GM19035 (cell line): ENCODE data around the gene MFNG.

Experiments
- ATAC-seq: cut with Tn5 transposase; IDR thresholded peaks from one replicate; pipeline ENCODE4 v1.9.1; 2021; ENCODE audit not compliant: unreplicated experiment

Gene MFNG

DNA sequence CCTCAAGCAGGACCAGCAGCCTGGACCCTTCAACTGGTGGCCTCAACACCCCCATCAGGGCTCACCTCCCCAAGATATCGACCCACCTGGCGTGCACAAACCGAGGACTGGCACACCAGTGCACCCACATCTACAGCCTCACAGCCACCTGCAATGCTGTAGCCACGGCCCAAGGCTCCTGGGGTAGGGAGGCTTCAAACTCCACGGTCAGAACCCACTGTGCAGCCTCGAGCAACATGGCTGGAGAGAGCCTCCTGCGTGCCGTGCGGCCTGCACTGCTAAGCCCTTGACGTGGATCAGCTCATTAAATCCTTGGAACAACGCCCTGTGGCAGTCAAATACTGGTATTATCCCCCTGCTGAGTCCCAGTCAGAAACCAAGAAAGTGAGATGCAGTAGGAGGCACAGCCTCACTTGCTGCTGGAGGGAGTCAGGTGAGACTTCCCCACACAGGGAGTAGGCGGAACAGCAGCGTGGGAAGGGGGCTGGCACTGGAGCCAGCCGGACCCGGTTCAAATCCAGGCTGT, 28.4 kb upstream of the MFNG start:
- ATAC-seq: no peak

DNA sequence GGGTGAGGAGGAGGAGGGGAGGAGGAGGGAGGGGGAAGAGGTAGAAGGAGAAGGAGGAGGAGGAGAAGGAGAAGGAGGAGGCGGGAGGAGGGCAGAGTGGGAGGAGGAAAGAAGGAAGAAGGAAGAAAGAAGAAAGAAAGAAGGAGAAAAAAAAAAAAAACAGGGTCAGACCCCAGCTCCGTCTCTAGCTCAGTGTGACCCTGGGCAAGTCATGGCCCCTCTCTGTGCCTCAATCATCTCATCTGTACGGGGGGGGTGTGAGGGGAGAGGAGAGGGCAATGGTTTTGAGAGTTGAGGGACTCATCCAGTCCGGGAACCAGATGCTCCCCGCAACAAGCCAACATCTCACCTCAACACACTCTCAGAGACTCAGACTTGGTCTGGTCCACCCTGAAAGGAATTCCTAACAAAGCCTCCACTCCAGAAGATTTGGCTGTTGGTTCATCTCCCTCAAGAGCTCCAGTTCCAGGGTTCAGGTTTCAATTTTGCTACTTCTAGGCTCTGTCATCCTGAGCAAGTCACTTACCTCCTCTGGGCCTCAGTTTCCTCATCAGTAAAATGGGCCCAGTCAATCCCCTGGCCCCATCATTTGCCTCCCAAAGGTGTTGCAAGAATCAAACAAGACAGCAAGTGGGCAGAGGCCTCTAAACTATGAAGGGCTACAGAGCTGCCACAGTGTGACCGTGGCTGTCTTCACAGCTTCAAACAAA, 25.4 kb upstream of the MFNG start:
- ATAC-seq: no peak

DNA sequence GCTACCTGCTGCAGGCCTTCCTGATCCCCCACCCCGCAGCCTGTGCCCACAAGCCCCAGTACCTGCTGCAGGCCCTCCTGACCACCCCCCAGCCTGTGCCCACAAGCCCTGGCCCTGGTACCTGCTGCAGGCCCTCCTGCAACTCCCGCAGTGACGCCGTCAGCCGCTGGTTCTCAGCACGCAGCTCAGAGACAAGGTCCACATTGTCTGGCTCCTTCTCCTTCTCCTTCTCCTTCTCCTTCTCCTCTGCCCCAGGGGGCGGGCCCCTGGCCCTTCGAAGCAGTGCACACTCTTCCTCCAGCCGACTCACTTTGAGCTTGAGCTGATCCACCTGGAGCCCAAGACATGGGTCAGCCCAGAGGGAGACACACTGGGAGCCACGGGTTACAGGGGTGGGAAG, 23.9 kb upstream of the MFNG start:
- no peak for ATAC-seq

DNA sequence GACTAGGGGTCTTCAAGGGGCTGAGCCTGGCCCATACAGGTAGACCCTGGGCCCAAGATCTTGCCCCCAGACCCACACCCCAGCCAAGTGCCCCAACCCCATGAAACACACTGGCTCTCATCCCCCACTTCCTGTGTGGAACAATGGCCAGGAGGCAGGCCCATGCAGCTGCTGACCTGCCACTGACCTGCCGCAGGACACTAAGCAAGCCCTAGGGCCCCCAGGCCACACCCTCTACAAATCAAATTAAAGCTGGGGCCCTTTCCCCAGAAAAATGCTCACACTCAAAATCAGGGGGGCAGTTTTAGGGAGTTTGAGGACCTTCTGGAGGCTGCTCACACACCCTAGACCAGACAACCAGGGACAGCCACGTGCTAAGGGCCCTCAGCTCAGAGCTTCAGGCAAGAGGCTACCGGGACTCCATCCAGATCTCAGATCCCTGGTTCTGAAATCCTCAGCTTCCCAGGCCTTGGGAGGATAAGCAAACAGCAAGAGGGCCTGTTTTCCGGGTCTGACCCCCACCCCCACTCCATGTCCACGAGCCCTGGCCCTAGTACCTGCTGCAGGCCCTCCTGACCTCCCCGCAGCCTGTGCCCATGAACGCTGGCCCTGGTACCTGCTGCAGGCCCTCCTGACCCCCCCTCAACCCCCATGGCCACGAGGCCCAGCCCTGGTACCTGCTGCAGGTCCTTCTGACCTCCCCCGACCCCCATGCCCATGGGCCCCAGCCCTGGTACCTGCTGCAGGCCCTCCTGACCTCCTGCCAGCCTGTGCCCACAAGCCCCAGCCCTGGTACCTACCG, 23.1 kb upstream of the MFNG start:
- no peak for ATAC-seq

DNA sequence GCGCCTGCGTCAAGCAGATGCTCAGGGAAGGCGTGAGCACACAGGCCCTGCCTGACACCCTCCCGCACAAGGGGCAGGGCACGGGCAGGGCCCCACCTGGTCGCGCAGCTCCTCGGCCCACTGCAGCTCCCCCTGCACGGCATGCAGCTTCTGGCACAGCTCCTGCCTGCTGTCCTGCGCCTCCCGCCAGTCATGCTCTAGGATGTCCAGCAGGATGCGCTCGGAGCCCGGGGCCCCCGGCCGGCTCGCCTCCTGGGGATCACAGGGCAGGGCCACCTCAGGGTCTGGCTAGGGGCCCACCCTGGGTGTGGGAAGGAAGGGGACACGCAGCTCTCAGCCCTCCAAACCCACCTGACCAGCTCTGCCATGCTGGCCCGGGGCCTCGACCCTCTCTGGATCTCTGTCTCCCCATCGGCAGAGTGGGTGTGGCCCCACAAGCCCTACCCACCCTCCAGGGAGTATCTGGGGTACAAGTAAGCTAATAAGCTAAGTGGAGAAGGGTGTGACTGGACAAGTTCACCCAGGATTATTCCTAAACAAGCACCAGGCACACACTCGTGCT, 22.3 kb upstream of the MFNG start:
- no peak for ATAC-seq

DNA sequence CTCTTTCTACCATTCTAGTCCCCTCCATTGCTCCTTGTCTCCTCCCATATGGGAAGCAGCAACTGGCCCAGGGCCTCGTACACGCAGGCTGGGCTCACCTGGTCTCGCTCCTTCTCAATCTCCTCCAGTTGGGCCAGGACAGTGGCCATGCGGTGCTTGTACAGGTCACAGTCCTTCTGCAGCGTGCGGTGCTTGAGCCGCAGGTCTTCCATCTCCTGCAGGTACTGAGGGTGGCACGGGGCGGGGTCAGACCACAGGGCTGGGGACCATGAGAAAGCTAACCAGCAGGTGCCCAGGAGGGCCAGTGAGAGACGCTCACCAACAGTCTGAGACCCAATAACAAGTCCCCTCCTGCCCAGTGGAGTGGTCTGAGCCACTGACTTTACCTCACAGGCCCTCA, 21.5 kb upstream of the MFNG start:
- no peak for ATAC-seq

DNA sequence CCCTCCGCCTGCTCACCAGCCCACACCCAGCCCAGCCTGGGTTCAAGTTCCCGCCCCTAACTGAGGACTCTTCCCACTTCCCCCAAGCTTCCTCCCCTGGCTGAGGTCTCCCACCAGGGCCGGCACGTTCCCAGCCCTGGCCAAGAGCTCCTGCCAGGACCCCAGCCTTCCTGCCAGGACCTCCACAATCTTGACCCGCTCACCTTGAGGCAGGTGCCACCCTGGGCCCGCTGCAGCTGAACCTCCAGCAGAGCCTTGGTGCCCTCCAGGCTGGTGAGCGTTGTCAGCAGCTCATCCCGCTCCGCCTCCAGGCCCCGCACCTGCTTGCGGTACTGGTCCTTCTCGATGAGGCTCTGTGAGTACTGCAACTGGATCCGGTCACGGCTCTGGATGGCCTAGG, 19.8 kb upstream of the MFNG start:
- no peak for ATAC-seq

DNA sequence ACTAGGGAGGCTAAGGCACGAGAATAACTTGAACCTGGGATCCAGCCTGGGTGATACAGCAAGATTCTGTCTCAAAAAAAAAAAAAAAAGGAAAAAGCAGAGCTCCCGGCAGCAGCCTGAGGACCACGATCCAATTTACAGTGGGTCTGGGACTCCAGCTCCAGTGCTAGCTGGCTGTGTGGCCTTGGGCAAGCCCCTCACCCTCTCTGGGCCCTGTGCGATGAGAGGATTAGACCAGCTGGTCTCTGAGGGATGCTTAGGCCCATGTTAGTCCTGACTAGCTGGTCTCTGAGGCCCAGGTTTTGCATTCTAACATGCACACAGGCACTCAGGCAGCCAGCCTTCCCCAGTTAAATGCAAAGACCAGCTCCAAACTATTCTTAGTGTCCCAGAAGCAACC, 19.4 kb upstream of the MFNG start:
- no peak for ATAC-seq

DNA sequence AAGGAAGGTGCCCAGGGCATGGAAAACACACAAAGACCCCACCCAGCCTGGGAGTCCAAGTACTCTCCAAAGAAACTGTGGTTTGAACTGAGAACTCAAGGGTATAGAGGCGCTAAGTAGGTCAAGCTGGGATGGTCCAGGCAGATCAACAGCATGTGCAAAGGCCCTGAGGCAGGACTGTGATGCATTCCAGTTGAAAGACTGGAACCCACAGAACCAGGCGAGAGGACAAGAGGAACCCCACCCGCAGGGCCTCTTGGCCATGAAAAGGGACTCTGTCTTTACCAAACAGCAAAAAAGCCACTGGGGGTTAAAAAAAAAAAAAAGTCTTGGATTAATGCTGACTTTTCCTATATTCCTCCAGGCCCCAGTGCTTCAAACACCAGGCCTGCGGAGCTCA, 18.8 kb upstream of the MFNG start:
- no peak for ATAC-seq

DNA sequence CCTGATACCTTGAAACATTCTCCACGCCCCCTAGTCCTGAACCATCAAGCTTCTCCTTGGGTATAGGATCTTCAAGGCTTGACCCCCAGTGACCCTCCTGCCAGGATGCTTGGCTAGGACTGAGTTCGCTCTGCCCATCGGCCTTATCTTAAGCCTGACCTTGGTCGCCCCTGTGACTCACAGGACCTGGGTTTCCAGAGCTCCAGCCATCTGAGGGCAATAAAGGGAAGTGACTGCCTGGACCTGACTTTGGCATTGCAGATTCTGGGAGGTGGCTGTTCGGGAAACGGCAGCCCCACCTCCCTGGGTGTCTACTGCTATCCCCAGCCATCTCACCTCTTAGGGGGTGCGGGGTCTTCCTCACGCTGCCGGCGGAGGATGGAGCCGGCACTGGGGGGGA, 17.7 kb upstream of the MFNG start:
- no peak for ATAC-seq

DNA sequence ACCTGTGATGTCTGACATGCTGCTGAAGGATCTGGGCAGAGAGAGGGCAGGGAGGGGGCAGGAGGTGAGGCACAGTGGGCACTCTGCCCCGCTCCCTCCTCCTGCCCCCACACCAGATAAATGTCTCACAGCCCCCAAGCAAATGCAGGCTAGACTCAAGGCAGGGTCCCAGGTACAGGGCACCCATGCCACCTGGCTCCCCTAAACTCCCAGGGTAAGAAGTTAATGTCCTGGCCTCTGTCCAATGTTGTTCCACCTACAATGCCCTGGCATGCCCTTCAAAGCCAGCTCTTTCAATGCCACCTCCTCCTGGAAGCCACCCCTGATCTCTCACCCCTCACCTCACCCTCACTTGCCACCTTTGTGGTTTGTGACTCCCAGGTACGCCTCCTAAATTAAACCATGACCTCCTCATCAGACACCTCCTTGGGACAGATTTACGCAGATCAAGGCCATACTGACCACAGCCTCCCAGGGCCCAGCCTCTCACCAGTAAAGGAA, 17.0 kb upstream of the MFNG start:
- ATAC-seq: no peak

DNA sequence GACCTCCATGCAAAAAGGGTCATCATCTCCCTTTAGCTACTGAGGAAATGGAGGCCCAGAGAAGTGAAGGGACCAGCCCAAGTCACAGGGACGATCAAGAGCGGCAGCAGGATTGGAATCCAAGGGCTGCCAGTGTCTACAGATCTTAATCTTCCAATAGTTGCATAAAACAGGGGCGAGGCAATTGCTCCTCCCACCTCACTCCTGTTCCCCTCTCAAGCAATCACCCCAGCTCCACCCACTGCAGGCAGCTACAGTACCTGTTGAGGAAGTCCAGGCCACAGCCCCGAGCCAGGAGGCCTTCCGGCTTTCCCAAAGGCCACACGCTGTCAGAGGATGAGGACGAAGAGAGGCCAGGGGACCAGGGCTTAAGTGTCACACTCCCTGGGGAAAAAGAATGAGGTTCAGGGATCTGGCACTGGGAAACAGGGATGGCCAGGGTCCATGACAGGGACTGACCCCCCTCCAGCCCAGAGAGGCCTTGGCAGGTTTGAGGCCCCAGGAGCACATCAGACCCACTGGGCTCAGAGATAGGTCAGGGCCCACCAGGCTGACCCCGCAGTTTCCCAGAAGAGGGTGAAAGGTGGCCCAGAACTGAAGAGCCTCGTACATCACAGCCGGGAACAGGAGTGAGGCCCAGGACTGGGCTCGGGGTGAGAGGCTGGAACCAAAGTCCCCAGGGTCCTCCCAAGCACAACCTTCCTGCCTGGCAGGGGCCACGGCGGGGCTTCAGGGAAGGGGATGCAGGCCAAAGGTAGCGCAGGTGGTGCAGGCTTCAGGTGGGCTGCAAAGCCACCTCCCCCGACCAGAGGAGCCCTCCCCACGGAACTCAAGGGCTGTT, 16.4 kb upstream of the MFNG start:
- ATAC-seq: no peak

DNA sequence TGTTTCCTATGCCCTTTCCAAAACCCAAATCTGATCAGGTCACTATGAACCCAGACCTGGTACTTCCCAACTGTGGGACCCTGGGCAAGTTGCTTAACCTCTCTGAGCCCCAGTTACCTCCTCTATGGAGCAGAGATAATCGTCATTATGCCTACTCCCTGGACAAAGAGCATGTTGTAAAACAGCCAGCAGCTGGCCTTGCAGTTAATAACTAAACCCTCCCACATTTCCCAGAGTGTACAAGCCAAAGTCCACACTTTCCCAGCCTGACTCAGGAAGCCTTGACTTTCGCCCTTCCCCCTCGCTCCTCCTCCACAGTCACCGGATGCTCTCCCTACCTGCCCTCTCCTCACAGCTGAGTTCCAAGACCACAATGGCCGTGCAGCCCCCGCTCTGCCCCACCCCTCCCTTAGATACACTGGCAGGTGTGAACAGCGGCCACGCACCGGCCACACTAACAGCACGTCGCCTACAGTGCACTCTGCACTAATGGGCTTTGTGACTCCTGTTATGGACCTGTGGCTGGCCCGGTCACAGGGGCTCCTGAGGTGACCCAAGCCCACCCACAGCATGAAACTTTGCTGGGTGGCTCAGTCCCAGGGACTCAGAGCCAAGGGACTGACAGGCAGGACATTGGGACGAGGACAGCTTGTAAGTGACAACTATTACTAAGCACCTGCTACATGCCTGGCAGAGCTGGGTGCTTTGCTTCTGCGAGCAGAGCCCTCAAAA, 15.6 kb upstream of the MFNG start:
- ATAC-seq: no peak

DNA sequence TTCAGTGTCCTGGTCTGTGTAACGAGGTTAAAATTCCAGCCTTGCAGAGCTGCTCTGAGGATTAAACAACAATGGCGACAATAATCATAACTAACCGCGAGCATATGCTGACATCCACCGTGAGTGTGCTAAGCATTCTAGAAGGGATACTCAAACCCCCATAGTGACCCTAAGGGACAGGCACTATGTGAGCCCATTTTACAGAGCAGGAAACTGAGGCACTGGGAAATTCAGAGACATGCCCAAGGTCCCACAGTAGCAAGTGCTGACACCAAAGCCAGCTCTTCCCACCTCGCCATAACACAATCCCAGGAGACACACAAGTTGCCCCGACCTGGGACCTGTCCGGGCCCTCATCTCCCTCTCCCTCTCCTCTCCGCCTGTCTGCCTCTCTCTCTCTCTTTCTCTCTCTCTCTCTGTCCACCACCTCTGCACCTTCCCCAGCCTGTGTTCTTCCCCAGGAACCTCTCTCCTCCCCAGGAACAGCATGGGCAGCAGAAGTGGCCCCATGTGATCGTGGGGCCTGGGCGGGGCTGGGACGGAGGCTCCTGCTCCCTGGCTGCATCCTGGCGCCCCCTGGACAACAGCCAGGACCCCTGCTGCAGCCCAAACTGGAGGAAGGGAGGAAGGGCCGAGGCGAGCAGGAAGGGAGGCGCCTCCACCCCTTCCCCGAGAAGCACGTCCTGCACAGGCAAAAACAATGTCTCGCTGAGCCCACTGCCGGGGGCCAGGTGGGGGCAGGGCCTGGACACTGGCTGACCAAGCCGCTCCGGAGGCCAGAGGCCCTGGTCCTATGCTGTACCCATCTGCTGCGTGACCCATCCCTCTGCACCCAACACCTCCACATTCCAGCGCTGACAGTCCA, 14.8 kb upstream of the MFNG start:
- ATAC-seq: no peak

DNA sequence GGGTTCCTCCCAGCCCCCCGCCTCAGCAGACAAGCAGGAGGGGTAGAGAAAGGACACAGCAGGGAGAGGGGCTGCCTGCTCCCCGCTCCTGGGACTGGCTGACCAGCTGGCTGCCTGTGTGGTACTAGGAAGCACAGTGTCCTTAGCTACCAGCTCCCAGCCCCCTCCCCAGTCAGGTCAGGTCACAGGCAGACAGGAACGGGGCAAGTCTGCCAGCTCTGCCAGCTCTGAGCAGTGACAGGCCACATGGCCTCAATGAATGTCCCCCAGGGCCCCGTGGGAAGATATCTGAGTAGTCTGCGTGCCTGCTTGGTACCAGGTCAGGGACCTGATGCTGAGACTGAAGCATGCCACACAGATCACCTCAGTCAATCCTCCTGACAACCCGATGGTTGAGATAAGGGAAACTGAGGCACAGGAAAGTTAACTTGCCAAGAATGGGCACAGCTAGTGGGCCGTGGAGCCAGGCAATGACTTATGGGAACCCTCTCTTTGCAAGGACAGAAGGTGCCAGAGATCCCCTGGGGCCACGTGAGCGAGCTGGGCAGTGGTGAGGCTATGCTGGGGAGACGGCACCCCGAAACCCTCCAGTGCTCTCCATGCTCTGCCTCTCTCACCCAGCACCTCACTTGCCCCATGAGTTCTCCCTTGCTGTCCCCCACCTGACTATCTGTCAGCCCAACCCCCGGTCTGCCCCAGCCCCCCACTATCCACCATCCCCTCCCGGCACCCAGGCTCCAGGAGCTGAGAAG, 13.8 kb upstream of the MFNG start:
- ATAC-seq: no peak

DNA sequence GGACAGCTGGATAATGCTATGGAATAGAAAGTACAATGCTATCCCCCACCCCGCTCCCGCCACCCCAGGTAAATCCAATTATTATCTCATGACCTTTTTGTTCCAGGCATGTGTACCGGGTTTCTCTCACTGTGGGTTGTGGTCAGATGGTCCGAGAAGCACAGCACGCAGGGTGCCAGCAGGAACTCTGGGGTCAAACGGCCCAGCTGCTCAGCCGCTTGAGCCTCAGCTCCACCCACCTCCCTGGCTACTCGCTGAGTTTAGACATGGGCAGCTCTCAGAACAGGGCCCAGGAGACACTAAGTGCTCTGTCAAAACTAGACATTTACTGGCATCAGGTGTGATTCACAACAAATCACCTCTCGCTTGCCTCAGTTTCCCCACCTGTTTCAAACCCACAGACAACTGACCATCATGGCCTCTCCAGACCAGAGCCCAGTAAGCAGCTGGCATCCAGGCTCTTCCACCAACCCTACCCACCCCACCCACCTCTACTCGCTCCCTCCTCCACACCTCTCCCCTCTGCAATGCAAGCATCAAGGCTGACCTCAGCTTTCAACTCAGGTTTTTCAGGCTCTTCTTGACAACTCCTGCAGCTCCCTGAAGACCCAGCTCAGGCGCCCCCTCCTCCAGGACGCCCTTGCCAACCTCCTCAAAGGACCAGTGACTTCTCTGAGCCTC, 13.0 kb upstream of the MFNG start:
- ATAC-seq: no peak

DNA sequence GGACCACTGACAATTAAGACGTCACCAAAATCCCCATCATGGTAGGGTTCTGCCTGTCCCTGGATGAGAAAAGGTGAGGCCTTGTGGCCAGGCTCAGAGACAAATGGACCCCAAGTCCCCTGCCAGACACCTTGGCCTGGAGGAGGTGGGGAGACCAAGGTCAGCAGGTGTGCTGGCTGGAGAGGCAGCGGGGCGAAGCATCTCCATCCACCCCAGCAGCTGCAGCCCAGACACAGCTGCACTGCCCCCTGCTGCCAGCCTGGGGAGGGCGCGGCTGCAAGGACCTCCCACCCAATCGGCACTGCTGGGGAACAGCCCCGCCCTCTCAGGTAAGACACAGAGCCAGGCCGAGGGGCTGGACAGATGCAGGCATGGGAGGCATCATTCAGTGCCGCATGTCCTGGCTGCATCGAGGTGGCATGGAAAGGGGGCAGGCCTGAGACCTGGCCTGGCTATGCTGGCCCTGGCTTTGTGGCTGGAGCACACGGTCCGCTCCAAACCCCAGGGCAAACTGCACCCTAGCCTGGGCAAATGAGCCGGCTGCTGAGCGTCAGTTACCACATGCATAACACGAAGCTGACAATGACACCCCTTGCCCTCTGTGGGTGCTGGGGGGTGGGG, 12.2 kb upstream of the MFNG start:
- no peak for ATAC-seq
